HepG2 (cell line): Measurements from ENCODE around the gene ARAP1. TPM values are rescaled to one million over a fixed set of nuclear protein-coding genes. Genes with fewer than 3 reads are reported as not detected.

Experiments used
- ARHGAP35 ChIP-seq: sonication (generic); formaldehyde crosslinking; IDR thresholded peaks from 2 replicates; pipeline ENCODE4 v1.9.0; 2022; ENCODE audit warnings: mild to moderate bottlenecking, inconsistent platforms, moderate library complexity, missing genetic modification reagents, borderline replicate concordance
- ARNT2 ChIP-seq: sonication (generic); formaldehyde crosslinking; IDR thresholded peaks from 2 replicates; pipeline ENCODE4 v1.8.0; 2022; ENCODE audit warnings: mild to moderate bottlenecking, low read depth, missing genetic modification reagents, moderate library complexity
- CBX1 ChIP-seq: IDR thresholded peaks from one replicate; pipeline ENCODE4 v1.6.1; 2016; ENCODE audit warnings: antibody characterized with exemption, low read depth
- ERF ChIP-seq: IDR thresholded peaks from 2 replicates; pipeline ENCODE4 v1.6.1; 2018; ENCODE audit warnings: missing biosample characterization, missing genetic modification reagents
- GABPB1 ChIP-seq: IDR thresholded peaks from 2 replicates; pipeline ENCODE4 v1.6.1; 2016; ENCODE audit warnings: mild to moderate bottlenecking, missing genetic modification reagents, moderate library complexity, missing compliant biosample characterization
- HNRNPL ChIP-seq: fragments of 200-400 bp; formaldehyde crosslinking; IDR thresholded peaks from 2 replicates; pipeline ENCODE4 v1.6.1; 2017; ENCODE audit warnings: mild to moderate bottlenecking, low read depth, low read length
- JARID2 ChIP-seq: sonication (generic); formaldehyde crosslinking; IDR thresholded peaks from 2 replicates; pipeline ENCODE4 v1.8.1; 2023; ENCODE audit warnings: missing genetic modification reagents, inconsistent platforms; ENCODE audit not compliant: insufficient replicate concordance
- MAF1 ChIP-seq: sonication (generic); formaldehyde crosslinking; IDR thresholded peaks from 2 replicates; pipeline ENCODE4 v1.5.0; 2020; ENCODE audit warnings: missing genetic modification reagents, borderline replicate concordance
- NFE2L2 ChIP-seq: fragments of 150-350 bp; IDR thresholded peaks from 2 replicates; pipeline ENCODE4 v1.6.1; 2014; ENCODE audit warnings: low read length
- PHF21A ChIP-seq: sonication (generic); formaldehyde crosslinking; IDR thresholded peaks from 2 replicates; pipeline ENCODE4 v1.5.0; 2020; ENCODE audit warnings: mild to moderate bottlenecking, missing genetic modification reagents
- RAD21 ChIP-seq: fragments of 450-650 bp; formaldehyde crosslinking; IDR thresholded peaks from 2 replicates; pipeline ENCODE4 v1.5.0; 2020; ENCODE audit warnings: mild to moderate bottlenecking
- RBFOX2 ChIP-seq: fragments of 200-400 bp; formaldehyde crosslinking; IDR thresholded peaks from 2 replicates; pipeline ENCODE4 v1.6.1; 2017; ENCODE audit warnings: low read depth, mild to moderate bottlenecking, low read length
- ZBTB38 ChIP-seq: sonication (generic); formaldehyde crosslinking; IDR thresholded peaks from 2 replicates; pipeline ENCODE4 v1.5.1; 2020; ENCODE audit warnings: mild to moderate bottlenecking, missing genetic modification reagents
- ZBTB42 ChIP-seq: sonication (generic); formaldehyde crosslinking; IDR thresholded peaks from 2 replicates; pipeline ENCODE4 v1.5.0; 2020; ENCODE audit warnings: mild to moderate bottlenecking, missing genetic modification reagents
- ZKSCAN1 ChIP-seq: fragments of 150-350 bp; IDR thresholded peaks from 2 replicates; pipeline ENCODE4 v1.6.1; 2014; ENCODE audit warnings: low read length
- ZNF225 ChIP-seq: sonication (generic); formaldehyde crosslinking; IDR thresholded peaks from 2 replicates; pipeline ENCODE4 v1.4.0; 2020; ENCODE audit warnings: mild to moderate bottlenecking, missing genetic modification reagents
- ZNF235 ChIP-seq: sonication (generic); formaldehyde crosslinking; IDR thresholded peaks from 2 replicates; pipeline ENCODE4 v1.8.1; 2023; ENCODE audit warnings: mild to moderate bottlenecking, missing genetic modification reagents, borderline replicate concordance
- ZNF510 ChIP-seq: sonication (generic); formaldehyde crosslinking; IDR thresholded peaks from 2 replicates; pipeline ENCODE4 v1.4.0; 2020; ENCODE audit warnings: low read depth, mild to moderate bottlenecking, missing genetic modification reagents
- ZNF616 ChIP-seq: sonication (generic); formaldehyde crosslinking; IDR thresholded peaks from 2 replicates; pipeline ENCODE4 v1.5.0; 2020; ENCODE audit warnings: low read depth, mild to moderate bottlenecking, missing genetic modification reagents
- ZNF644 ChIP-seq: IDR thresholded peaks from 2 replicates; pipeline ENCODE4 v1.6.1; 2016; ENCODE audit warnings: low read depth
- ZZZ3 ChIP-seq: sonication (generic); formaldehyde crosslinking; IDR thresholded peaks from 2 replicates; pipeline ENCODE4 v1.4.0; 2020; ENCODE audit warnings: missing genetic modification reagents, mild to moderate bottlenecking, borderline replicate concordance
- polyA plus RNA-seq, 8 experiments: library from polyadenylated mRNA; depleted of rRNA in 3 of 8; stranded (reverse) in 7 of 8; unstranded in 1 of 8; fragments of >200 nt; fragmentation: Illumina TruSeq in 4 of 8; extraction: Trizol in 4 of 8; gene quantifications; 2 replicates each; pipeline versions ENCODE4 v1.2.1 to v1.2.3, GENCODE V29; 2011 to 2016; ENCODE audit warnings: low read depth in 4 of 8, missing spikeins in 1 of 8, mixed read lengths in 1 of 8; ENCODE audit not compliant: insufficient read depth in 1 of 8
- total RNA-seq, 5 experiments: library from RNA; depleted of rRNA; stranded (reverse); fragments of >200 nt; fragmentation: Illumina TruSeq; extraction: Trizol; gene quantifications; 2 replicates each; pipeline ENCODE4 v1.2.3, GENCODE V29; 2016; ENCODE audit warnings: low read depth in 1 of 5
- TF ChIP-seq, protein P1 (sequence below): sonication (generic); formaldehyde crosslinking; conservative IDR thresholded peaks from 2 replicates; pipeline ENCODE4 v1.4.0; 2020; ENCODE audit warnings: missing genetic modification reagents
- TF ChIP-seq, protein P2 (sequence below): sonication (generic); formaldehyde crosslinking; IDR thresholded peaks from 2 replicates; pipeline ENCODE4 v1.9.0; 2021; ENCODE audit warnings: missing genetic modification reagents, borderline replicate concordance
- TF ChIP-seq, protein P3 (sequence below): sonication (generic); formaldehyde crosslinking; IDR thresholded peaks from 2 replicates; pipeline ENCODE4 v1.4.0; 2020; ENCODE audit warnings: missing genetic modification reagents
- TF ChIP-seq, protein P4 (sequence below): sonication (generic); formaldehyde crosslinking; IDR thresholded peaks from 2 replicates; pipeline ENCODE4 v1.5.1; 2020; ENCODE audit warnings: missing genetic modification reagents, mild to moderate bottlenecking, borderline replicate concordance

The ARAP1 gene
- total and polyA plus RNA-seq, 2 of the 13 experiments (the other 11 are each of a cell fraction or from before 2014, with no cell fraction given), result 43.2 to 55.5 TPM

DNA sequence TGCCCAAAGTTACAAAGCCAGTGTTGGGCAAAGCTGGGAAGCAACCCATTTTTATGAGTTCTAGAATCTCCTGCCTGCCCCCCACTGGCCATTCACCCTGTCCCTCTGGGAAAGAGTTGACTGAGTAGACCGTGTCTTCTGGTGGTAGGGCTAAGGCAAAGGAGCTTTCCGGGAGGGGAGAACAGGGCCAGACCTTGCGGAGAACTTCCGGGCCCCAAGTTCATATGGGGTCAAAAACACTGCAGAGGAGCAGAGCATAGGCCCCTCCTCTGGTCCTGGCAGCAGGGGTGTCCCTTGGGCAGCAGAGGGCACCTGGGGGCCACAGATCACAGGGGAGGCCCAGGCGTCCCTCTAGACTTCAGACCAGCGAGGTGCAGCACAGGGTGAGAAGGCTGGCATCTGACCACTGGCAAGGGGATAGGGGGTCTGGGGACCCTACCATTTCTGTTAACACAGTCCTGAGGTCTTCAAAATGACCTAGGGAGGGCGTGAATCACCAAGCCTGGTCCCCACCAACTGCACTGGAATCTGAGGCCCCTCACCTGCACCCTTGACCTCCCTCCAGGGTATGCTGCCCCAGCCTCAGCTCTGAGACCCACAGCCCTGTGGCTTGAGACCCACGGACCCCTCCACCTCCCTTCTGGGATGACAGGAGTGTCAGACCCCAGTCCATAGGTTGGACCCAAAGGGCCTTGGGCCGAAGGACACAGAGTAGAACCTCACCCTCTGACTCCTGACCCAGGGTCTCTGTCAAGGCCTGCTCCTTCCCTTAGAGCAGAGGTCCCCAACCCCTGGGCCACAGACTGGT, 1.3 kb upstream of the ARAP1 start (continued):
- TF ChIP-seq JARID2 (CRISPR knock-in tag), result no peak
- TF ChIP-seq ERF (CRISPR knock-in tag), result 0 out of 2 replicates have a peak, but pooled peaks have one; percentile 48
- TF ChIP-seq ZZZ3 (CRISPR knock-in tag), result no peak
- no peak for TF ChIP-seq PHF21A (CRISPR knock-in tag)
- TF ChIP-seq, protein P1, sequence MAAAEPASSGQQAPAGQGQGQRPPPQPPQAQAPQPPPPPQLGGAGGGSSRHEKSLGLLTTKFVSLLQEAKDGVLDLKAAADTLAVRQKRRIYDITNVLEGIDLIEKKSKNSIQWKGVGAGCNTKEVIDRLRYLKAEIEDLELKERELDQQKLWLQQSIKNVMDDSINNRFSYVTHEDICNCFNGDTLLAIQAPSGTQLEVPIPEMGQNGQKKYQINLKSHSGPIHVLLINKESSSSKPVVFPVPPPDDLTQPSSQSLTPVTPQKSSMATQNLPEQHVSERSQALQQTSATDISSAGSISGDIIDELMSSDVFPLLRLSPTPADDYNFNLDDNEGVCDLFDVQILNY (CRISPR knock-in tag), result no peak
- no peak for TF ChIP-seq ZNF235 (CRISPR knock-in tag)
- no peak for TF ChIP-seq RBFOX2
- no peak for TF ChIP-seq ZKSCAN1
- TF ChIP-seq HNRNPL, result 0 out of 2 replicates have a peak, but pooled peaks have one; percentile 56
- TF ChIP-seq, protein P2, sequence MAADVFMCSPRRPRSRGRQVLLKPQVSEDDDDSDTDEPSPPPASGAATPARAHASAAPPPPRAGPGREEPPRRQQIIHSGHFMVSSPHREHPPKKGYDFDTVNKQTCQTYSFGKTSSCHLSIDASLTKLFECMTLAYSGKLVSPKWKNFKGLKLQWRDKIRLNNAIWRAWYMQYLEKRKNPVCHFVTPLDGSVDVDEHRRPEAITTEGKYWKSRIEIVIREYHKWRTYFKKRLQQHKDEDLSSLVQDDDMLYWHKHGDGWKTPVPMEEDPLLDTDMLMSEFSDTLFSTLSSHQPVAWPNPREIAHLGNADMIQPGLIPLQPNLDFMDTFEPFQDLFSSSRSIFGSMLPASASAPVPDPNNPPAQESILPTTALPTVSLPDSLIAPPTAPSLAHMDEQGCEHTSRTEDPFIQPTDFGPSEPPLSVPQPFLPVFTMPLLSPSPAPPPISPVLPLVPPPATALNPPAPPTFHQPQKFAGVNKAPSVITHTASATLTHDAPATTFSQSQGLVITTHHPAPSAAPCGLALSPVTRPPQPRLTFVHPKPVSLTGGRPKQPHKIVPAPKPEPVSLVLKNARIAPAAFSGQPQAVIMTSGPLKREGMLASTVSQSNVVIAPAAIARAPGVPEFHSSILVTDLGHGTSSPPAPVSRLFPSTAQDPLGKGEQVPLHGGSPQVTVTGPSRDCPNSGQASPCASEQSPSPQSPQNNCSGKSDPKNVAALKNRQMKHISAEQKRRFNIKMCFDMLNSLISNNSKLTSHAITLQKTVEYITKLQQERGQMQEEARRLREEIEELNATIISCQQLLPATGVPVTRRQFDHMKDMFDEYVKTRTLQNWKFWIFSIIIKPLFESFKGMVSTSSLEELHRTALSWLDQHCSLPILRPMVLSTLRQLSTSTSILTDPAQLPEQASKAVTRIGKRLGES, result no peak
- TF ChIP-seq NFE2L2, result no peak
- no peak for TF ChIP-seq ZNF510 (CRISPR knock-in tag)
- TF ChIP-seq ZBTB38, result 0 out of 2 replicates have a peak, but pooled peaks have one; percentile 13
- peak; percentile 64; the same call in 1 of the 2 replicates for TF ChIP-seq RAD21 (CRISPR knock-in tag)
- TF ChIP-seq, protein P3, sequence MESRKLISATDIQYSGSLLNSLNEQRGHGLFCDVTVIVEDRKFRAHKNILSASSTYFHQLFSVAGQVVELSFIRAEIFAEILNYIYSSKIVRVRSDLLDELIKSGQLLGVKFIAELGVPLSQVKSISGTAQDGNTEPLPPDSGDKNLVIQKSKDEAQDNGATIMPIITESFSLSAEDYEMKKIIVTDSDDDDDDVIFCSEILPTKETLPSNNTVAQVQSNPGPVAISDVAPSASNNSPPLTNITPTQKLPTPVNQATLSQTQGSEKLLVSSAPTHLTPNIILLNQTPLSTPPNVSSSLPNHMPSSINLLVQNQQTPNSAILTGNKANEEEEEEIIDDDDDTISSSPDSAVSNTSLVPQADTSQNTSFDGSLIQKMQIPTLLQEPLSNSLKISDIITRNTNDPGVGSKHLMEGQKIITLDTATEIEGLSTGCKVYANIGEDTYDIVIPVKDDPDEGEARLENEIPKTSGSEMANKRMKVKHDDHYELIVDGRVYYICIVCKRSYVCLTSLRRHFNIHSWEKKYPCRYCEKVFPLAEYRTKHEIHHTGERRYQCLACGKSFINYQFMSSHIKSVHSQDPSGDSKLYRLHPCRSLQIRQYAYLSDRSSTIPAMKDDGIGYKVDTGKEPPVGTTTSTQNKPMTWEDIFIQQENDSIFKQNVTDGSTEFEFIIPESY, result no peak
- TF ChIP-seq ARNT2 (CRISPR knock-in tag), result no peak
- TF ChIP-seq ZNF225, result no peak
- TF ChIP-seq, protein P4, sequence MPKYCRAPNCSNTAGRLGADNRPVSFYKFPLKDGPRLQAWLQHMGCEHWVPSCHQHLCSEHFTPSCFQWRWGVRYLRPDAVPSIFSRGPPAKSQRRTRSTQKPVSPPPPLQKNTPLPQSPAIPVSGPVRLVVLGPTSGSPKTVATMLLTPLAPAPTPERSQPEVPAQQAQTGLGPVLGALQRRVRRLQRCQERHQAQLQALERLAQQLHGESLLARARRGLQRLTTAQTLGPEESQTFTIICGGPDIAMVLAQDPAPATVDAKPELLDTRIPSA (CRISPR knock-in tag), result no peak
- TF ChIP-seq ZBTB42 (CRISPR knock-in tag), result no peak
- peak; percentile 13; the same call in 1 of the 2 replicates for TF ChIP-seq GABPB1 (CRISPR knock-in tag)
- no peak for TF ChIP-seq CBX1
- no peak for TF ChIP-seq ZNF616 (CRISPR knock-in tag)
- TF ChIP-seq ZNF644 (CRISPR knock-in tag), result no peak
- no peak for TF ChIP-seq MAF1
- no peak for TF ChIP-seq ARHGAP35
